ENCODE data around the gene PRKAG2. TPM values are rescaled to one million over a fixed set of nuclear protein-coding genes. Genes with fewer than 3 reads are reported as not detected.

PRKAG2 gene
- total and polyA plus RNA-seq, 2 of the 8 experiments (the other 6 are each of a cell fraction or from before 2014, with no cell fraction given) = 7.5 to 18.1 TPM

GRCh38 chr7:151888079-151889067 lies 11.5 kb upstream of the PRKAG2 start:
- Histone ChIP-seq H3K36me3 (ENCODE audit: control insufficient read depth in 2 of 4, insufficient read depth in 4 of 4, low read length in 3 of 4) (no peaks in the 10 kb centered on the region), H3K79me1 (ENCODE audit: low read depth, low read length) (no peaks in the 10 kb centered on the region), H2BK15ac (ENCODE audit: low read length) (no peak overlapping the region), H4K91ac (replicated peaks; ENCODE audit: insufficient read length, low read length) (no peak overlapping the region), H2AFZ (ENCODE audit: low read length) (no peak overlapping the region), H4K20me1 (replicated peaks in 1 of 2; ENCODE audit: control insufficient read depth in 1 of 2, insufficient read depth in 2 of 2, low read length in 2 of 2) (peaks cover 0 to 5% of the 10 kb centered on the region in 2 experiments), H3K27me3 (replicated peaks in 1 of 4; ENCODE audit: control insufficient read depth in 3 of 4, extremely low read depth in 1 of 4, insufficient read depth in 3 of 4, low read length in 3 of 4) (peaks cover 0 to 2% (median 0%) of the 10 kb centered on the region in 4 experiments; a peak in 3 of 7 replicates), H3K4me3 (ENCODE audit: extremely low read depth in 1 of 4, insufficient read depth in 2 of 4, low read depth in 3 of 4, low read length in 4 of 4) (no peak overlapping the region), H3K23ac (ENCODE audit: insufficient read length) (no peak overlapping the region), H2BK12ac (ENCODE audit: low read depth, low read length) (no peak overlapping the region), H2BK20ac (ENCODE audit: low read length) (no peak overlapping the region; the same call in 1 of the 2 replicates), H2AK5ac (ENCODE audit: low read depth, low read length) (no peak overlapping the region), H3K4me2 (ENCODE audit: insufficient read depth in 1 of 2, low read depth in 2 of 2, low read length in 2 of 2) (no peak overlapping the region), H4K8ac (ENCODE audit: extremely low read depth, insufficient read depth, low read length) (no peak overlapping the region), H4K5ac (ENCODE audit: insufficient read length, low read depth, low read length) (no peak overlapping the region), H2BK120ac (replicated peaks; ENCODE audit: low read depth, low read length) (no peak overlapping the region), H2BK5ac (ENCODE audit: low read depth, low read length) (no peak overlapping the region), H3K23me2 (ENCODE audit: low read depth, low read length) (peaks cover 3% of the 10 kb centered on the region; the same call in 1 of the 2 replicates), H3K56ac (replicated peaks; ENCODE audit: insufficient read length, low read depth, low read length) (no peak overlapping the region), H3K18ac (ENCODE audit: extremely low read depth, low read length) (no peak overlapping the region), H3K27ac (ENCODE audit: low read depth, low read length) (no peak overlapping the region), H3K14ac (ENCODE audit: insufficient read length) (no peak overlapping the region), H3K9me3 (ENCODE audit: insufficient read depth in 2 of 2, low read depth in 1 of 2, low read length in 1 of 2) (no peaks in the 10 kb centered on the region), H3K4ac (replicated peaks; ENCODE audit: insufficient read length, low read depth, low read length) (no peak overlapping the region), H3K9ac (replicated peaks in 1 of 4; ENCODE audit: extremely low read depth in 1 of 4, low read depth in 3 of 4, low read length in 3 of 4) (no peak overlapping the region), H3K4me1 (replicated peaks in 1 of 4; ENCODE audit: control insufficient read depth in 3 of 4, insufficient read depth in 4 of 4, low read length in 3 of 4) (no peaks in the 10 kb centered on the region; a peak in 2 of 7 replicates), H3K79me2 (ENCODE audit: control insufficient read depth in 1 of 2, insufficient read depth in 2 of 2, low read length in 2 of 2) (no peaks in the 10 kb centered on the region)
- TF ChIP-seq JUND (IDR thresholded peaks at IDR 0.05; ENCODE audit: low read length) (peak; percentile 77; the same call in 1 of the 2 replicates), RAD21 (IDR thresholded peaks at IDR 0.05 in 1 of 2, conservative IDR thresholded peaks at IDR 0.05 in 1 of 2; ENCODE audit: low read depth in 2 of 2, low read length in 2 of 2) (peak; percentile 20 to 47; a peak in 3 of 4 replicates), CTCF (IDR thresholded peaks at IDR 0.05; ENCODE audit: control extremely low read depth in 1 of 3, insufficient read depth in 1 of 3, low read depth in 1 of 3, low read length in 3 of 3) (peak; percentile 34 to 44 (median 38)), TEAD4 (IDR thresholded peaks at IDR 0.05; ENCODE audit: low read depth, low read length) (no peak), MAX (IDR thresholded peaks at IDR 0.05) (peak; percentile 69)
- ChIA-PET CTCF (ENCODE audit: partially characterized antibody) (interaction anchor here (0.6 to 1.4 kb wide), 4 partner anchors 23 to 88 kb away, joined by 3 to 4 read pairs (median 4); no protein-coding TSS in a partner anchor), POLR2A (ENCODE audit: partially characterized antibody) (interaction anchor here (0.8 kb wide), 1 partner anchor 9 kb away, joined by 4 read pairs; no protein-coding TSS in a partner anchor)
- no peak for DNase-seq (ENCODE audit: low read depth in 1 of 2, low spot score in 2 of 2)
- 86% methylated on average over 24 of the region's 24 CpGs; no CpG with 5 or more reads in 1 of the 2 experiments for WGBS, 2 experiments (ENCODE audit: extremely low coverage in 1 of 2, insufficient coverage in 1 of 2, insufficient read length in 1 of 2, insufficient replicate concordance in 2 of 2, low coverage in 1 of 2, low lambda C conversion rate in 2 of 2, missing lambda C conversion rate in 1 of 2)
- peak; percentile 13 for FAIRE-seq

Data from H1 (cell line).